ENCODE results near the gene PANX2.

DNA sequence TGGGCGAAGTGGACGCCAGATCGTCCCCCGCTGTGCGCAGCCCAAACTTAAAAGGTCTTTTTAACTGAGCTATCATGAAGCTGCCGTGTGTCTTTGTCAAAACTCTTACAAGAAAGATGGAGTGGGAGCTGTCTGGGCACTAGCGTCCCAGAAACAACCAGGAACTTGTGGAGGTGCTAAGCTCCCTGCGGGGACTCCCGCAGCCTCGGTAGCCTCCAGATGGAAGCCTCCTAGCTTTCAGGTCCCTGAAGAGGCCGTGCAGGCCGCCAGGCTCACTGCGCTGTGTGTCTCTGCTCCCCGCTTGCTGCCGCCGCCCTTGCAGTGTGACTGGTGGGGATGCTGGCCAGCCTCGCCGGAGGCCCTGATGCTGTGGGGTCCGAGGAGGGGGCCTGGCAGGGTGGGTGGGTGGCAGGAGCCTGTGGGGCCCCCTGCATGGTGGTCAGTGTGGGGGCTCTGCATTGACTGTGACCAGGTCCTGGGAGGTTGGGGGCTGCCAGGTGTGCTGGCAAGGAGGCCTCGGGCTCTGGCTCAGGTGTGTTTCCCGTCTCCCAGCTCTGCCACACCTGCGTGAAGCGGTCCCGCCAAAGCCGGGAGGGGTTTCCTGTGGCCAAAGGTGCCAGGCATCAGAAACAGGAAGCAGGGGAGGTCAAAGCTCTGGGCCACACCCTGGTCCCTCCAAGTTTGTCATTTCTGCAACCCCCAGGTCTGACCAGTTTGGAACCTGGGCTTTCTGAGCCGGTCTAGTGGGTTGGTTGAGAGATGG lies 16.4 kb downstream of the PANX2 start:
- TF ChIP-seq, protein P1, sequence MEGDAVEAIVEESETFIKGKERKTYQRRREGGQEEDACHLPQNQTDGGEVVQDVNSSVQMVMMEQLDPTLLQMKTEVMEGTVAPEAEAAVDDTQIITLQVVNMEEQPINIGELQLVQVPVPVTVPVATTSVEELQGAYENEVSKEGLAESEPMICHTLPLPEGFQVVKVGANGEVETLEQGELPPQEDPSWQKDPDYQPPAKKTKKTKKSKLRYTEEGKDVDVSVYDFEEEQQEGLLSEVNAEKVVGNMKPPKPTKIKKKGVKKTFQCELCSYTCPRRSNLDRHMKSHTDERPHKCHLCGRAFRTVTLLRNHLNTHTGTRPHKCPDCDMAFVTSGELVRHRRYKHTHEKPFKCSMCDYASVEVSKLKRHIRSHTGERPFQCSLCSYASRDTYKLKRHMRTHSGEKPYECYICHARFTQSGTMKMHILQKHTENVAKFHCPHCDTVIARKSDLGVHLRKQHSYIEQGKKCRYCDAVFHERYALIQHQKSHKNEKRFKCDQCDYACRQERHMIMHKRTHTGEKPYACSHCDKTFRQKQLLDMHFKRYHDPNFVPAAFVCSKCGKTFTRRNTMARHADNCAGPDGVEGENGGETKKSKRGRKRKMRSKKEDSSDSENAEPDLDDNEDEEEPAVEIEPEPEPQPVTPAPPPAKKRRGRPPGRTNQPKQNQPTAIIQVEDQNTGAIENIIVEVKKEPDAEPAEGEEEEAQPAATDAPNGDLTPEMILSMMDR (IDR thresholded peaks at IDR 0.05; ENCODE audit: low read depth, low read length, missing input control), result no peak
- no peak for TF ChIP-seq TAF1 (conservative IDR thresholded peaks at IDR 0.05)
- no peak for TF ChIP-seq FOXA1 (IDR thresholded peaks at IDR 0.05)
- TF ChIP-seq, protein P2, sequence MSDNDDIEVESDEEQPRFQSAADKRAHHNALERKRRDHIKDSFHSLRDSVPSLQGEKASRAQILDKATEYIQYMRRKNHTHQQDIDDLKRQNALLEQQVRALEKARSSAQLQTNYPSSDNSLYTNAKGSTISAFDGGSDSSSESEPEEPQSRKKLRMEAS (IDR thresholded peaks at IDR 0.05), result no peak
- TF ChIP-seq HNF4A (conservative IDR thresholded peaks at IDR 0.05), result no peak
- no peak for TF ChIP-seq GABPA (IDR thresholded peaks at IDR 0.05 in 1 of 2, conservative IDR thresholded peaks at IDR 0.05 in 1 of 2)
- no peak for TF ChIP-seq YY1 (IDR thresholded peaks at IDR 0.05)
- TF ChIP-seq, protein P3, sequence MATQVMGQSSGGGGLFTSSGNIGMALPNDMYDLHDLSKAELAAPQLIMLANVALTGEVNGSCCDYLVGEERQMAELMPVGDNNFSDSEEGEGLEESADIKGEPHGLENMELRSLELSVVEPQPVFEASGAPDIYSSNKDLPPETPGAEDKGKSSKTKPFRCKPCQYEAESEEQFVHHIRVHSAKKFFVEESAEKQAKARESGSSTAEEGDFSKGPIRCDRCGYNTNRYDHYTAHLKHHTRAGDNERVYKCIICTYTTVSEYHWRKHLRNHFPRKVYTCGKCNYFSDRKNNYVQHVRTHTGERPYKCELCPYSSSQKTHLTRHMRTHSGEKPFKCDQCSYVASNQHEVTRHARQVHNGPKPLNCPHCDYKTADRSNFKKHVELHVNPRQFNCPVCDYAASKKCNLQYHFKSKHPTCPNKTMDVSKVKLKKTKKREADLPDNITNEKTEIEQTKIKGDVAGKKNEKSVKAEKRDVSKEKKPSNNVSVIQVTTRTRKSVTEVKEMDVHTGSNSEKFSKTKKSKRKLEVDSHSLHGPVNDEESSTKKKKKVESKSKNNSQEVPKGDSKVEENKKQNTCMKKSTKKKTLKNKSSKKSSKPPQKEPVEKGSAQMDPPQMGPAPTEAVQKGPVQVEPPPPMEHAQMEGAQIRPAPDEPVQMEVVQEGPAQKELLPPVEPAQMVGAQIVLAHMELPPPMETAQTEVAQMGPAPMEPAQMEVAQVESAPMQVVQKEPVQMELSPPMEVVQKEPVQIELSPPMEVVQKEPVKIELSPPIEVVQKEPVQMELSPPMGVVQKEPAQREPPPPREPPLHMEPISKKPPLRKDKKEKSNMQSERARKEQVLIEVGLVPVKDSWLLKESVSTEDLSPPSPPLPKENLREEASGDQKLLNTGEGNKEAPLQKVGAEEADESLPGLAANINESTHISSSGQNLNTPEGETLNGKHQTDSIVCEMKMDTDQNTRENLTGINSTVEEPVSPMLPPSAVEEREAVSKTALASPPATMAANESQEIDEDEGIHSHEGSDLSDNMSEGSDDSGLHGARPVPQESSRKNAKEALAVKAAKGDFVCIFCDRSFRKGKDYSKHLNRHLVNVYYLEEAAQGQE (IDR thresholded peaks at IDR 0.05), result no peak
- TF ChIP-seq JUND (IDR thresholded peaks at IDR 0.05), result no peak
